ENCODE measurements around the gene LRMDA. TPM values are rescaled to one million over a fixed set of nuclear protein-coding genes. Genes with fewer than 3 reads are reported as not detected.

Gene LRMDA
- total and polyA plus RNA-seq, 2 of the 13 experiments (the other 11 are each of a cell fraction or from before 2014, with no cell fraction given) = 13.4 to 22.0 TPM

- Histone ChIP-seq H3K27ac (ENCODE audit: extremely low read length, insufficient read depth, low read length) (no peak overlapping the region), H3K9me3 (ENCODE audit: low read length) (no peaks in the 10 kb centered on the region), H2AFZ (ENCODE audit: low read length) (no peak overlapping the region), H3K9ac (ENCODE audit: insufficient read depth, low read depth, low read length) (no peak overlapping the region), H3K4me2 (ENCODE audit: low read depth, low read length) (no peak overlapping the region), H3K36me3 (replicated peaks in 1 of 2; ENCODE audit: control insufficient read depth in 1 of 2, insufficient read depth in 2 of 2, low read length in 2 of 2) (no peaks in the 10 kb centered on the region), H4K20me1 (ENCODE audit: insufficient read depth, low read length) (no peaks in the 10 kb centered on the region), H3K4me3 (replicated peaks in 1 of 3; ENCODE audit: insufficient read depth in 1 of 3, low read depth in 2 of 3, low read length in 3 of 3) (no peak overlapping the region), H3K4me1 (ENCODE audit: insufficient read depth, low read length) (peaks cover 21% of the 10 kb centered on the region), H3K79me2 (ENCODE audit: insufficient read depth, low read length) (no peaks in the 10 kb centered on the region), H3K27me3 (ENCODE audit: control insufficient read depth in 1 of 2, insufficient read depth in 2 of 2, low read length in 2 of 2) (no peaks in the 10 kb centered on the region)
- WGBS (ENCODE audit: low lambda C conversion rate) = over 99% methylated on average over 13 of the region's 13 CpGs
- ChIA-PET CTCF (ENCODE audit: low intra/inter-chr PET ratio, low total read pairs) (no interaction called here), POLR2A (no interaction called here)
- in situ Hi-C loops (cut with HindIII; ENCODE audit: extremely low pct_ligation_motif_present, low pct_unique_long_range_greater_than_20kb) (no loop called here), intact Hi-C loops (cut with micrococcal nuclease; ENCODE audit: unreplicated experiment) (no loop called here)
- no TSS peak for BruUV-seq (replicated peaks)
- TF ChIP-seq ATRX (CRISPR knock-in tag; IDR thresholded peaks at IDR 0.05; ENCODE audit: borderline replicate concordance) (no peak), ZNF468 (CRISPR knock-in tag; IDR thresholded peaks at IDR 0.05) (no peak), ATM (IDR thresholded peaks at IDR 0.05; ENCODE audit: borderline replicate concordance) (no peak), MAF1 (CRISPR knock-in tag; IDR thresholded peaks at IDR 0.05; ENCODE audit: borderline replicate concordance) (no peak), KAT8 (CRISPR knock-in tag; IDR thresholded peaks at IDR 0.05) (no peak), ZNF841 (CRISPR knock-in tag; IDR thresholded peaks at IDR 0.05; ENCODE audit: borderline replicate concordance) (no peak)
- no peak for FAIRE-seq
- no peak for DNase-seq (ENCODE audit: low spot score)
- no peak for ATAC-seq
These were observed 507.1 kb downstream of the LRMDA start for GRCh38 chr10:75938380-75939122.

GRCh38 chr10:75939541-75939940, 508.1 kb downstream of the LRMDA start:
- intact Hi-C loops (cut with micrococcal nuclease; ENCODE audit: unreplicated experiment) = no loop called here
- POLR2A ChIA-PET = no interaction called here
- WGBS (ENCODE audit: low lambda C conversion rate) = 60% methylated on average over 3 of the region's 3 CpGs
- no peak for TF ChIP-seq ZNF354B (CRISPR knock-in tag; IDR thresholded peaks at IDR 0.05)
- 0 out of 2 replicates have a peak, but pooled peaks have one; percentile 23 for TF ChIP-seq NR2F6 (IDR thresholded peaks at IDR 0.05)
- TF ChIP-seq NR2F6 (CRISPR knock-in tag; IDR thresholded peaks at IDR 0.05) = no peak
- no peak for TF ChIP-seq ZBTB10 (CRISPR knock-in tag; IDR thresholded peaks at IDR 0.05; ENCODE audit: borderline replicate concordance)
- TF ChIP-seq ZNF629 (CRISPR knock-in tag; conservative IDR thresholded peaks at IDR 0.05) = no peak
- TF ChIP-seq BCL6 (CRISPR knock-in tag; IDR thresholded peaks at IDR 0.05) = peak; percentile 52; the same call in 1 of the 2 replicates
- 0 out of 2 replicates have a peak, but pooled peaks have one; percentile 36 for TF ChIP-seq MED1 (CRISPR knock-in tag; IDR thresholded peaks at IDR 0.05)
- TF ChIP-seq ZMYM4 (CRISPR knock-in tag; IDR thresholded peaks at IDR 0.05) = 0 out of 2 replicates have a peak, but pooled peaks have one; percentile 30
- no peak for TF ChIP-seq MNT (IDR thresholded peaks at IDR 0.05)
- peak; percentile 42 for TF ChIP-seq TEAD3 (CRISPR knock-in tag; optimal IDR thresholded peaks at IDR 0.05; ENCODE audit: borderline replicate concordance)

More at GRCh38 chr10:75939541-75939940, 508.1 kb downstream of the LRMDA start:
- CTCF ChIA-PET (ENCODE audit: low intra/inter-chr PET ratio, low total read pairs) = no interaction called here
- H3K36me3 ChIP-seq (replicated peaks in 1 of 2; ENCODE audit: control insufficient read depth in 1 of 2, insufficient read depth in 2 of 2, low read length in 2 of 2) = no peaks in the 10 kb centered on the region
- FAIRE-seq = peak; percentile 67
- H3K27me3 ChIP-seq (ENCODE audit: control insufficient read depth in 1 of 2, insufficient read depth in 2 of 2, low read length in 2 of 2) = no peaks in the 10 kb centered on the region
- in situ Hi-C loops (cut with HindIII; ENCODE audit: extremely low pct_ligation_motif_present, low pct_unique_long_range_greater_than_20kb) = no loop called here
- H3K4me2 ChIP-seq (ENCODE audit: low read depth, low read length) = 0 out of 2 replicates have a peak overlapping the region, but pooled peaks have one; percentile 13
- BruUV-seq (replicated peaks) = no TSS peak
- no peak overlapping the region for H3K9ac ChIP-seq (ENCODE audit: insufficient read depth, low read depth, low read length)
- H2AFZ ChIP-seq (ENCODE audit: low read length) = no peak overlapping the region
- H3K4me3 ChIP-seq (replicated peaks in 1 of 3; ENCODE audit: insufficient read depth in 1 of 3, low read depth in 2 of 3, low read length in 3 of 3) = no peak overlapping the region
- no peaks in the 10 kb centered on the region for H3K9me3 ChIP-seq (ENCODE audit: low read length)
- peak; percentile 12 for DNase-seq (ENCODE audit: low spot score)
- H3K79me2 ChIP-seq (ENCODE audit: insufficient read depth, low read length) = no peaks in the 10 kb centered on the region
- peak; percentile 62 for ATAC-seq
- peaks cover 21% of the 10 kb centered on the region for H3K4me1 ChIP-seq (ENCODE audit: insufficient read depth, low read length)
- H4K20me1 ChIP-seq (ENCODE audit: insufficient read depth, low read length) = no peaks in the 10 kb centered on the region
- peak overlapping the region; percentile 9 for H3K27ac ChIP-seq (ENCODE audit: extremely low read length, insufficient read depth, low read length)

Data from HepG2 (cell line).